Measurements from ENCODE around the gene L3MBTL3.
"Not testable (repeated sequence)": the region's sequence is repeated elsewhere in the genome, so short reads cannot be mapped to it uniquely, and the experiment has no call there.

Gene L3MBTL3

GRCh38 chr6:130162421-130162820, 144.0 kb downstream of the L3MBTL3 start:
- no peak overlapping the region for H3K27ac ChIP-seq
- TF ChIP-seq, protein P1, sequence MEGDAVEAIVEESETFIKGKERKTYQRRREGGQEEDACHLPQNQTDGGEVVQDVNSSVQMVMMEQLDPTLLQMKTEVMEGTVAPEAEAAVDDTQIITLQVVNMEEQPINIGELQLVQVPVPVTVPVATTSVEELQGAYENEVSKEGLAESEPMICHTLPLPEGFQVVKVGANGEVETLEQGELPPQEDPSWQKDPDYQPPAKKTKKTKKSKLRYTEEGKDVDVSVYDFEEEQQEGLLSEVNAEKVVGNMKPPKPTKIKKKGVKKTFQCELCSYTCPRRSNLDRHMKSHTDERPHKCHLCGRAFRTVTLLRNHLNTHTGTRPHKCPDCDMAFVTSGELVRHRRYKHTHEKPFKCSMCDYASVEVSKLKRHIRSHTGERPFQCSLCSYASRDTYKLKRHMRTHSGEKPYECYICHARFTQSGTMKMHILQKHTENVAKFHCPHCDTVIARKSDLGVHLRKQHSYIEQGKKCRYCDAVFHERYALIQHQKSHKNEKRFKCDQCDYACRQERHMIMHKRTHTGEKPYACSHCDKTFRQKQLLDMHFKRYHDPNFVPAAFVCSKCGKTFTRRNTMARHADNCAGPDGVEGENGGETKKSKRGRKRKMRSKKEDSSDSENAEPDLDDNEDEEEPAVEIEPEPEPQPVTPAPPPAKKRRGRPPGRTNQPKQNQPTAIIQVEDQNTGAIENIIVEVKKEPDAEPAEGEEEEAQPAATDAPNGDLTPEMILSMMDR (IDR thresholded peaks at IDR 0.05), result no peak
- TF ChIP-seq ZFX (IDR thresholded peaks at IDR 0.05; ENCODE audit: borderline replicate concordance), result no peak

GRCh38 chr6:130163266-130163665, 144.9 kb downstream of the L3MBTL3 start:
- TF ChIP-seq ZFX (IDR thresholded peaks at IDR 0.05; ENCODE audit: borderline replicate concordance), result no peak
- TF ChIP-seq, protein P1 (IDR thresholded peaks at IDR 0.05), result no peak
- H3K27ac ChIP-seq, result no peak overlapping the region

DNA sequence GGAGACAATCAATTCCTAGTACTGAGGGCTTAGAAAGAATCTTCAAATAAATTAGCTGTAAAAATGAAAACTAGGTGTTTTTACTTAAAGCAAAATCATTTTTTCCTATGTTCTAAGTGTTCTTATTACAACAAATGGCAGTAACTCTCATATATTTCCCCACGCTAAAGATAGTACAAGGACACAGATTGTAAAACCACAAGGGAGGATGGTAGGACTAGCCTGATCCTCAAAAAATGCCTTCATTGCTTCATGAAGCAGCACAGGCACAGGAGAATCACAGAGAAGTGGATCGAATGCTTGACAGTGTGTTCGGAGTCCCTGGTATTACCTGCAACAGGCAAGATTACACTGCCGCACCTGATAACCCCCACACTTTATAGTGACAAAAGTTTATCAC, 145.9 kb downstream of the L3MBTL3 start:
- H3K27ac ChIP-seq, result no peak overlapping the region
- TF ChIP-seq, protein P1 (IDR thresholded peaks at IDR 0.05), result no peak
- TF ChIP-seq ZFX (IDR thresholded peaks at IDR 0.05; ENCODE audit: borderline replicate concordance), result no peak

- TF ChIP-seq ZFX (IDR thresholded peaks at IDR 0.05; ENCODE audit: borderline replicate concordance), result no peak
- TF ChIP-seq, protein P1 (IDR thresholded peaks at IDR 0.05), result no peak
- no peak overlapping the region for H3K27ac ChIP-seq
Measured at GRCh38 chr6:130167655-130168054, 149.3 kb downstream of the L3MBTL3 start.

DNA sequence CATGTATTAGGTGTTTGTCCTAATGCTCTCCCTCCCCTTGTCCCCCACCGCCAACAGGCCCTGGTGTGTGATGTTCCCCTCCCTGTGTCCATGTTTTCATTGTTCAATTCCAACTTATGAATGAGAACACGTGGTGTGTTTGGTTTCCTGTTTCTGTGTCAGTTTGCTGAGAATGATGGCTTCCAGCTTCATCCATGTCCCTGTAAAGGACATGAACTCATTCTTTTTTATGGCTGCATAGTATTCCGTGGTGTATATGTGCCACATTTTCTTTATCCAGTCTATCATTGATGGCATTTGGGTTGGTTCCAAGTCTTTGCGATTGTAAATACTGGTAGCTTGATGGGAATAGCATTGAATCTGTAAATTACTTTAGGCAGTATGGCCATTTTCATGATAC, 151.8 kb downstream of the L3MBTL3 start:
- not testable (repeated sequence) for H3K27ac ChIP-seq

GRCh38 chr6:130173377-130174004, 155.1 kb downstream of the L3MBTL3 start:
- H3K27ac ChIP-seq, result not testable (repeated sequence)

GRCh38 chr6:130176378-130176777, 158.0 kb downstream of the L3MBTL3 start:
- no peak for TF ChIP-seq ZFX (IDR thresholded peaks at IDR 0.05; ENCODE audit: borderline replicate concordance)
- TF ChIP-seq, protein P1 (IDR thresholded peaks at IDR 0.05), result no peak

DNA sequence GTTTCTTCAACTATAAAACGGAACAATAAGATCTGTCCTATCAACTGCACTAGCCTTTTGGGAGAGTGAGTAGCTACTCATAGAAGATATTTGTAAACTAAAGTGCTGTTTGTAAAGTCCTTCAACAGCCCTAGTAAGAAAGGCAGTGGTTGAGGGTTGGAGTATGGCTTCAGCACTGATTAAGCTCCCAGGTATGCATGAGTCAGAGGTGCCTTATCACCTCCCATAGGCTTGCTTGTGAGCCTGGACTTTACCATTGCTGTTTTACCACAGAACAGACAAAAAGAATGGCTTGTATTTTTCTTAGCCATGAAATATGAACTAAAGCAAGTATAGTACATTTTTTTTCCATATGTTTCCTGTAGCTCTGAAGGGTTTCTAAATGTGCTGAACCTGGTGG, 160.3 kb downstream of the L3MBTL3 start:
- TF ChIP-seq ZFX (IDR thresholded peaks at IDR 0.05; ENCODE audit: borderline replicate concordance), result no peak
- TF ChIP-seq, protein P1 (IDR thresholded peaks at IDR 0.05), result no peak
- H3K27ac ChIP-seq, result no peak overlapping the region

More at GRCh38 chr6:130176378-130176777, 158.0 kb downstream of the L3MBTL3 start:
- no peak overlapping the region for H3K27ac ChIP-seq

Measured in 22Rv1 (cell line).